Stimulated activated effector memory CD8-positive, alpha-beta T cell treated with anti-CD3 and anti-CD28 coated beads, Interleukin-12 subunit alpha, Interleukin-12 subunit beta, amount 100 ng/mL, for 72 hours (primary cell): ENCODE measurements around the gene SHLD1.
"Not testable (repeated sequence)": the region's sequence is repeated elsewhere in the genome, so short reads cannot be mapped to it uniquely, and the experiment has no call there.

ENCODE experiments used
- ATAC-seq: fragments of 150-1000 bp; cut with Tn5 transposase; 2 replicates; pipeline ENCODE4 v1.10.0; 2021
- DNase-seq, 2 donors: peaks; one replicate each; pipeline ENCODE4 v3.0.0; 2021 to 2022; ENCODE audit warnings: low spot score in 2 of 2
- H3K27ac Mint-ChIP-seq: one replicate; pipeline ENCODE4 v1.8.0; 2022; ENCODE audit warnings: mild to moderate bottlenecking, mixed read lengths
- H3K36me3 Mint-ChIP-seq: one replicate; pipeline ENCODE4 v1.8.0; 2022; ENCODE audit warnings: mild to moderate bottlenecking, mixed read lengths
- H3K4me1 Mint-ChIP-seq: one replicate; pipeline ENCODE4 v1.8.0; 2022; ENCODE audit warnings: mixed read lengths
- H3K4me3 Mint-ChIP-seq: one replicate; pipeline ENCODE4 v1.8.0; 2022; ENCODE audit warnings: mild to moderate bottlenecking, mixed read lengths
- H3K9me3 Mint-ChIP-seq: one replicate; pipeline ENCODE4 v1.8.0; 2022; ENCODE audit warnings: mixed read lengths

Gene SHLD1

DNA sequence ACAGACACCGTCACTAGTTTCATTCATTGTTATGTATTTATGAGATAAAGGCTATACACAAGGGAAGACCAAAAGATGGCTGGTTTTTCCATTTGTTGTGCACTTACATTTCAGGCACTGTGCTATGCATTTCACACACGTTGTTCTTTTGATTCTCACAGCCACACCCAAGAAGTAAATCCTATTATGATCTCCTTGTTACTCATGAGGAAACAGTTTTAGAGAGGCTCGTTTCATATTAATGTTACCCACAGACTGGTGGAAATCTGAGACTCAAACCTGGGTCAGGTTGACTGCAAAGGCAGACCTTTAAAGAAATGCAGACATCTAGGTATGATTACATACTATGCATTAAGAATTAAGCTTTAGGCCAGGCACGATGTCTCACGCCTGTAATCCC, 34.9 kb downstream of the SHLD1 start:
- ATAC-seq (no peak), DNase-seq (no peak)
- Mint-ChIP-seq H3K9me3 (no peaks in the 10 kb centered on the region), H3K4me1 (peaks cover 12% of the 10 kb centered on the region), H3K27ac (no peak overlapping the region), H3K4me3 (no peak overlapping the region), H3K36me3 (peaks cover 4% of the 10 kb centered on the region)

DNA sequence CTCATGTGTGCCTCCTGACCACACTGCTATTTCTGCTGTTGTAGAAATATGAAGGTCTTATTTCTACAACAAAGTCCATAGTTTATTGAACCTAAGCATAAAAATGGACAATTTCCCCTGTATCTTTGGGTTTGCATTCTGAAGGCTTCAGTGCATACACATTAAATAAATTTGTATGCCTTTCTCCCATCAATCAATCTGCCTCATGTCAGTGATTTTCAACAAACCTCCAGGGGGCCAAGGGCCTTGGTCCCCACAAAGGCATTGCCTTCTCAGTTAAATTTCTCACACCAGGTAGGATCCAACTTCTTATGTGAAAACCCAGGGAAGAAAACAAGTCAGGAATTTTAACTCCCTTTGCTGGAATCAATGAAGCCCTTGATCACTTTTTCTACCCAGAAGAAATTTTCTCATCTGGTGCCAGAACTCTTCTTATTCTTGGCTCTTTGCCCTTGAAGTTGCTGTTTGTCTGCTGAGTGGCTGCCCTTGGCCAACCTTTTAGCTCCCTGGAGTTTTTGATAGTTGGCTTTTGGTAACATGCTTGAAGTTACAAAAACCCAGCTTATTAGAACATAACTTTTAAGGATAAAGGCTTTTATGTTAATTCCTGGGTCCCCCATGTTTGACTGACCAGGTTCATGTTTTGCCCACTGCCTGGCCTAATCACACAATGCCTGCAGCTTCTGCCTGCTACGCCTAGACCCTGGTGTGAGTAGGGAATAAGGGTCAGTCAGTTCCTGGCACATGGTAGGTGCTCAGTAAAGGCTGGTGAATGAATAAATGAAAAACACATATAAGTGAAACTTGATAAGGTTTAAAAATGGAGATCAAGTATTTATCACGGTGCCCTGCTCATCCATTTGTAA, 37.0 kb downstream of the SHLD1 start:
- no peak overlapping the region for H3K4me3 Mint-ChIP-seq
- H3K36me3 Mint-ChIP-seq: no peaks in the 10 kb centered on the region
- ATAC-seq (no peak), DNase-seq (no peak)
- H3K9me3 Mint-ChIP-seq: no peaks in the 10 kb centered on the region
- peaks cover under 1% of the 10 kb centered on the region for H3K4me1 Mint-ChIP-seq
- peak overlapping the region; percentile 7 for H3K27ac Mint-ChIP-seq

DNA sequence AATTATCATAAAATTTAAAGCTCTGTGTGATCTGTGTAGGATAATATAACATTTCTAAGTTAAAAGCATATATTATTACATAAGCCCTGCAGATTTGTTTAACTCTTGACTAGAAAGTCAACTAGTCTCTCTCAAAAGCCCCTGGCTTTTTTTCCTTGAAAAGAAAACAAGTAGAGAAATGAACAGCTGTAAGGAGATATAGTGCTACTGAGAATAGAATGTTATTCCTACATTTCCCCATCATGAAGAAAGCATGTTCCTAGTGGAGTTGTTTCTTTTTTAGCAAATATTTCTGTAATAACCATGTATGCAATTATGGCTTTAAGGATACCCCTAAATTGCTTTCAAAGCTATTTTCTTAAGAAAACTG, 37.6 kb downstream of the SHLD1 start:
- ATAC-seq (no peak), DNase-seq (no peak)
- no peak overlapping the region for H3K27ac Mint-ChIP-seq
- no peaks in the 10 kb centered on the region for H3K4me1 Mint-ChIP-seq
- H3K4me3 Mint-ChIP-seq: no peak overlapping the region
- no peaks in the 10 kb centered on the region for H3K9me3 Mint-ChIP-seq
- no peaks in the 10 kb centered on the region for H3K36me3 Mint-ChIP-seq

DNA sequence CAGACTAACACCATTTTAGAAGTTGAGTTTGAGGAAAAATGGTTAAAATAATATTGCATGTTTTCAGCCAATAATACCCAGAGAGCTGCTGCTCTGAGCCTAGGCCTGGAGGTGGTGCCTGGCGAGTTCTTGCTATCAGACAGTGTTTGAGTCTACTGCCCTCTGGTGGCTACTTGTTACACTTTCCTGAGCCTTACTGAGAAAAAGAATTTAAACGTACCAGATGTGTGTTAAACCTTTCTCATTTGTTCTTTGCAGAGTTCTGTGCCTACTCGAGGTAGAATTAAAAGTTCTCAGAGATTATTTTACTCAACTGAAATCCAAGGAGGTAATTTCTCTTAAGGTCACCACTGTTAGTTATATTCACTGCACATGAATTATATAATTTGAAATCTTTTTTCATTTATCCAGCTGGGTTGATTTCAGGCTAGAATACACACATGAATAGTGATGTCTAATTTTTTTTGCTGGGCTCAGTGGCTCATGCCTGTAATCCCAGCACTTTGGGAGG, 38.2 kb downstream of the SHLD1 start:
- peak; percentile 51 to 75 for DNase-seq
- H3K4me1 Mint-ChIP-seq: no peaks in the 10 kb centered on the region
- ATAC-seq: peak; percentile 93
- H3K36me3 Mint-ChIP-seq: no peaks in the 10 kb centered on the region
- H3K4me3 Mint-ChIP-seq: no peak overlapping the region
- H3K9me3 Mint-ChIP-seq: no peaks in the 10 kb centered on the region
- no peak overlapping the region for H3K27ac Mint-ChIP-seq

DNA sequence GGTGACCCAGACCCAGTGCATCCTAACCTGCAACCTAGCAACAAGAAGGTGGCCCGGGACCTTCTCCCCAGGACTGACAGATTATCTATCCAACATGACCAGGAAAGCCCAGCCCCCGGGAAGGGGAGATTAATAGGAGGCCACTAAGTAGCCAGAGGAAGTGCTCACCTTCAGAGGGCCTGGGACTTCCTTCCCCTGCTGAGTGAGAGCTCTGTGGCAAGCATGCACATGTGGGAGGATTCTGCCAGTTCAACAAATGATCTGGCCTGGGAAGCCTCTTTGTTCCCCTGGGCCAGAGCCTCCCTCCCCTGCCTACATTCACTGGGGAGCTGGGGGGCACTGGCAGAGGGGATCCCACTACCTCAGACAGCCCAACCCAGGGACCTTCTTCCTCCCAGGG, 39.6 kb downstream of the SHLD1 start:
- Mint-ChIP-seq H3K36me3 (peaks cover 7% of the 10 kb centered on the region), H3K4me3 (no peak overlapping the region), H3K4me1 (no peaks in the 10 kb centered on the region), H3K9me3 (no peaks in the 10 kb centered on the region), H3K27ac (no peak overlapping the region)
- ATAC-seq (no peak), DNase-seq (no peak)

DNA sequence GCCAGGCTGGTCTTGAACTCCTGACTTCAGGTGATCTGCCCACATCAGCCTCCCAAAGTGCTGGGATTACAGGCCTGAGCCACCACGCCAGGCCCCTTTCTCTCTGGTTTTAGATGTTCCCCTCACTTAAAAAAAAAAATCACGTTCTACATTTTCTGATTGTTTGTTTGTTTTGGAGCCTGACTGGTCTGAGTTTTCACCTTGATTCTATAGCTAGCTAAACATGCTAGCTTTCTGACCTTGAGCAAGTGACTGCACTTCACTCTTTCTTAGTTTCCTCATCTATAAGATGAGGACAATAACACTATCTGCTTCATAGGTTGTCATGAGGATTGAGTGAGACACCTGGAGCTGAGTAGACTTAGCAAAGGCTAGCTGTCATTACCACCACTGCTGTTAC, 43.7 kb downstream of the SHLD1 start:
- no peak overlapping the region for H3K27ac Mint-ChIP-seq
- H3K4me3 Mint-ChIP-seq: no peak overlapping the region
- no peak for ATAC-seq
- peaks cover 7% of the 10 kb centered on the region for H3K36me3 Mint-ChIP-seq
- no peak for DNase-seq
- H3K9me3 Mint-ChIP-seq: no peaks in the 10 kb centered on the region
- no peaks in the 10 kb centered on the region for H3K4me1 Mint-ChIP-seq

DNA sequence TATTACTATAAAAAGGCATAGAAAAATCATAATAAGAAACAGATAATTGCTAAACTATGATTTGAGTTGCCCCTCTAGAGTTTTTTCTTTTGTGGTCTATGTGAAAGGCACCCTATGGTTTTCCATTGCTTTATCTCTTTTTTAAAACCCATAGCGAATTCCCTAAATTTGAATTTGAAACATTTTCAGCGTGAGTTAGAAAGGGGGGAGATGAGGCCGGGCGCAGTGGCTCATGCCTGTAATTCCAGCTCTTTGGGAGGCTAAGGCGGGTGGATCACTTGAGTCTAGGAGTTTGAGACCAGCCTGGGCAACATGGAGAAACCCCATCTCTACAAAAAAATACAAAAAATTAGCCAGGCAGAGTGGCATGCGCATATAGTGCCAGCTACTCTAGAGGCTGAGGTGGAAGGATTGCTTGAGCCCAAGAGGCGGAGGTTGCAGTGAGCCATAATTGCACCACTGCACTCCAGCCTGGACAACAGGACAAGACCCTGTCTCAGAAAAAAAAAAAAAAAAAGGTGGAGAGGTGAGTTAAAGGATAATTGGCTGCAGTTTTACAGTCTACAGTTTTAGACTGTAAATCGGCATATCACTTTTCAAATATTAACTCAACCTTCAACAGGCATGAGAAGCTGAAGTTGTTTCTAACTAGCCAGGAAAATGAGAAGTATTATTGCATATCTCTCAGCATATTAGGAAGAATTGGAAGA, 46.3 kb downstream of the SHLD1 start:
- DNase-seq: no peak
- Mint-ChIP-seq H3K4me3 (no peak overlapping the region), H3K27ac (no peak overlapping the region), H3K9me3 (no peaks in the 10 kb centered on the region), H3K36me3 (peaks cover 7% of the 10 kb centered on the region), H3K4me1 (no peaks in the 10 kb centered on the region)
- ATAC-seq: no peak

DNA sequence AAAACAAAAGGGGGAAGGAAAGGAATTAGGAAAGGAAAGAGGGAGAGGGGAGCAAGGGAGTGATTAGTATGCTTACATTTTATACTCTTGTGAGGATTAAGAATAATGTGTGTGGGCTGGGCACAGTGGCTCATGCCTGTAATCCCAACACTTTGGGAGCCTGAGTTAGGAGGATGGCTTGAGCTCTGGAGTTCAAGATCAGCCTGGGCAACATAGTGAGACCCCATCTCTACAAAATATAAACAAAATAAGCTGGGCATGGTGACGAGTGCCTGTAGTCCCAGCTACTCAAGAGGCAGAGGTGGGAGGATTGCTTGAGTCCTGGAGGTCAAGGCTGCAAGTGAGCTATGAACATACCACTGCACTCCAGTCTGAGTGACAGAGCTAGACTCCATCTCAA, 47.0 kb downstream of the SHLD1 start:
- ATAC-seq (no peak), DNase-seq (no peak)
- H3K9me3 Mint-ChIP-seq: no peaks in the 10 kb centered on the region
- H3K4me1 Mint-ChIP-seq: no peaks in the 10 kb centered on the region
- no peak overlapping the region for H3K4me3 Mint-ChIP-seq
- H3K27ac Mint-ChIP-seq: no peak overlapping the region
- H3K36me3 Mint-ChIP-seq: peaks cover 7% of the 10 kb centered on the region

DNA sequence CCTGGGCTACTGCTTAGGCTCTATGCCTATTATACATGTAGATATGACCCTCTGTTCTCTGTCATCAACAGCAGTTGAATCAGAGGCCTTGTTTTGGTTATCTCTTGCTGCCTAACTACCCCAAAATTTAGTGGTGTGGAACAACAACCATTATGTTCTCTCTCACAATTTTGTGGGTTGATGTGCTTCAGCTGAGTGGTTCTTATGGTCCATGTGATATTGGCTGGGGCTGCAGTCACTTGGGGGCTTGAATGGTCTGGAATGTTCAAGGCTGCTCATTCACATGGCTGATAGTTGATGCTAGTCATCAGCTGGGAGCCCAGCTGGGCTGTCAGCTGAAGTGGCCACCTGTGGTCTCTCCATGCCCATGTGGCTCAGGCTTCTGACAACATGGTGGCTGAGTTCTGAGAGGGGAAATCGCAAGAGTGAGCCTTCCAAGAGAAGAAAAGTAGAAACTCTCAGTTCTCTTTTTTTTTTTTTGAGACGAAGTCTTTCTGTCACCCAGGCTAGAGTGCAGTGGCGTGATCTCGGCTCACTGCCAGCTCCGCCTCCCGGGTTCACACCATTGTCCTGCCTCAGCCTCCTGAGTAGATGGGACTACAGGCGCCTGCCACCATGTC, 47.8 kb downstream of the SHLD1 start:
- Mint-ChIP-seq H3K27ac (no peak overlapping the region), H3K9me3 (no peaks in the 10 kb centered on the region), H3K36me3 (peaks cover 7% of the 10 kb centered on the region), H3K4me1 (no peaks in the 10 kb centered on the region), H3K4me3 (no peak overlapping the region)
- DNase-seq (no peak), ATAC-seq (no peak)

DNA sequence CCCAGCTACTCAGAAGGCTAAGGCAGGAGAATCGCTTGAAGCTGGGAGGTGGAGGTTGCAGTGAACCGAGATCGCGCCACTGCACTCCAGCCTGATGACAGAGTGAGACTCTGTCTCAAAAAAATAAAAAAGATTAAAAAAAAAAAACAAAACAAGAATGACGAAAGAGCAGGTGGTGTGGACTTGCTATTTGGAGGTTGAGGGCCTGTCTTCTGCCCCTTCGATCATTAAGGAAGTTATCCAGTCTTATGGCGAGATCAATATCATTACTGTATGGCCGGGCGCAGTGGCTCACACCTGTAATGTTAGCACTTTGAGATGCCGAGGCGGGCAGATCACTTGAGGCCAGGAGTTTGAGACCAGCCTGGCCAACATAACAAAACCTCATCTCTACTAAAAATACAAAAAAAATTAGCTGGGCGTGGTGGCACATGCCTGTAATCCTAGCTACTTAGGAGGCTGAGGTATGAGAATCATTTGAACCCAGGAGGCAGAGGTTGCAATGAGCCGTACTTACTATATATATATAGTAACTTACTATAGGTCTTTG, 53.6 kb downstream of the SHLD1 start:
- not testable (repeated sequence) for ATAC-seq

DNA sequence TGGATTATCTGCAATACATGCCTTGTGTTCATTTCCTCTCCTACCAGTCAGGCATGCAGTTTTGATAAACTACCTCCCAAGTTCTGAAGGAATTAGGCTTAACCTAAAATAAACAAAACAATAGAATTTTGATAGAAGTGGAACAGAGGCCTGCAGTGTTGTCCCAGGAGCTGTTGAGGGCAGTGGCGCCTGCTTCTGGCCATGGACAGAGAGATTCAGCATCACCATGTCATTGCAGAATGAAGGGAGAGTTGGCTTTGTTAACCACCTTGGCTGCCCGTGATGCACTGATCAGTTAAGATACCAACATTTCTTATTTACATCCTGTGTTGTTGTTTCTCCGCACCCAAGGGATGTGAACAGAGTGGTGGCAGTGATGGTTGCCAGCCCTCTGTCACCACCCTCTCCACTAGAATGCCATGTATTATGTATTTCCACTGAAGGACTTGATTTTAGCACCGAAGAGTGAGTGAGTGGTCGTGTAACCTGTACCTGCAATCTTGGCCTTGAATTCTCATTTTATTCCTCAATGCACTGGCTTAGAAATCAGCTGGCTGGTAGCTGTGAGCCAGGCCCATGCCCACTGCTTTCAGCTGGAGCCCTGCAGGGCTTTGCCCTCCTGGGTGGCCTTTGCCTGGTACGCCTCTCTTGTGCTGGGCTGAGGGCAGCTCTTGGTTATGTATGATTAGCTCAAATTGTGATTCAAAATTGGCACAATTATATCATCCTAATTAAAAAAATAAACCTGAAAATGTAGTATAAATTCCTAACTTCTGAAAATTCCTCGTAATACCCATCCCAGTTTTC, 56.5 kb downstream of the SHLD1 start:
- no peak for ATAC-seq
- H3K4me3 Mint-ChIP-seq: no peak overlapping the region
- H3K9me3 Mint-ChIP-seq: no peaks in the 10 kb centered on the region

More for the DNA sequence above, 53.6 kb downstream of the SHLD1 start:
- not testable (repeated sequence) for H3K4me1 Mint-ChIP-seq, DNase-seq, H3K36me3 Mint-ChIP-seq, H3K9me3 Mint-ChIP-seq, H3K4me3 Mint-ChIP-seq
- H3K27ac Mint-ChIP-seq: peak overlapping the region; percentile 34

DNA sequence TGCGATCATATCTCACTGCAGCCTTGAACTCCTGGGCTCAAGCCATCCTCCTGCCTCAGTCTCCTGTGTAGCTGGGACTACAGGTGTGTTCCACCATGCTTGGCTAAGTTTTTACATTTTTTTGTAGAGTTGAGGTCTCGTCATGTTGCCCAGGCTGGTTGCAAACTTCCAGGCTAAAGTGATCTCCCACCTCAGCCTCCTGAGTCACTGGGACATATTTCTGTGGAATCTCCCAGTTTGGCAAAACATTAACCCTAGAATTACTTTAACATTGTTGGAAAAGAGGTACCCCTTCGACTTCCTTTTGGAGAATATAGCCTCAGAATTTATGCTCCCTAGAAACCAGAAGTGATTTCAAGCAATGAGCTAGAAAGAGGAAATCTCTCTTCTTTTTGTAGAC, 57.2 kb downstream of the SHLD1 start:
- no peak for ATAC-seq
- Mint-ChIP-seq H3K9me3 (no peaks in the 10 kb centered on the region), H3K27ac (peak overlapping the region; percentile 12), H3K36me3 (peaks cover 8% of the 10 kb centered on the region), H3K4me3 (no peak overlapping the region), H3K4me1 (peaks cover 4% of the 10 kb centered on the region)
- no peak for DNase-seq

More for the DNA sequence above, 56.5 kb downstream of the SHLD1 start:
- DNase-seq: no peak
- peaks cover 8% of the 10 kb centered on the region for H3K36me3 Mint-ChIP-seq
- H3K27ac Mint-ChIP-seq: peak overlapping the region; percentile 12
- peaks cover 4% of the 10 kb centered on the region for H3K4me1 Mint-ChIP-seq

DNA sequence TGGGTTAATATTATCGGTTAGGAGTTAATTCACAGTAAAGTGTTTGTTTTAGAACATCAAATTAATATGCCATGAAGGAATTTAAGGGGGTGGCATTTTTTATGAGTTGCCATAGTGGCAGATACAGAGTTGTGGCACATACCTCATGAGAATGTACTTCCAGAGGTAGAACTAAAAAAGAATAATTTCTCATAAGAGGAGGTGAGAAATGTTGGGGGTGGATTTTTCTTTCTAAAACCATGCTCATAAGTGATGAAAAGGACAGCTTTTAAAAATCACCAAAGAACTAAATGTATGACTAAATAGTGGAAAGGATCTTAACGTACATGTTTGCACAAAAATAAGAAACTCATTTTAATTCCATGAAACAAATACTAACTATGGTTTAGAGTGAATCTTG, 58.7 kb downstream of the SHLD1 start:
- Mint-ChIP-seq H3K27ac (peak overlapping the region; percentile 18), H3K4me1 (peaks cover 4% of the 10 kb centered on the region), H3K4me3 (no peak overlapping the region), H3K9me3 (no peaks in the 10 kb centered on the region), H3K36me3 (peaks cover 8% of the 10 kb centered on the region)
- DNase-seq (no peak), ATAC-seq (no peak)

DNA sequence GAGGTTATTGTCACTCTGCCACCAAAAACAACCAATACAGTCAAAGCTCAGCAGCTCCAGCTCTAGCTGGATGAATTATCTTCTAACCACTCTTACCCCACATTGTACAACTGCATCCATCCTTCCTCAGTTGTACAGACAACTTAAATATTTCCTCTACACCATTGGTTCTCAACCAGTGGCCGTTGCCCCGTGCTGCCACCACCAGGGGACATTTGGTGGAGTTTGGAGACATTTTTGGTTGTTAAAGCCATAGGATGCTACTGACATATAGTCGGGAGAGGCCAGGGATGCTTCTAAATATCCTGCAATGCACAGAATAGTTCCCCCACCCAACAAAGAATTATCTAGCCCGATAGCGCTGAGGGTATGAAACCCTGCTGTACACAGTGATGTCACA, 59.3 kb downstream of the SHLD1 start:
- no peak overlapping the region for H3K4me3 Mint-ChIP-seq
- peaks cover 4% of the 10 kb centered on the region for H3K4me1 Mint-ChIP-seq
- no peak for ATAC-seq
- H3K36me3 Mint-ChIP-seq: peaks cover 8% of the 10 kb centered on the region
- H3K27ac Mint-ChIP-seq: peak overlapping the region; percentile 18
- H3K9me3 Mint-ChIP-seq: no peaks in the 10 kb centered on the region
- no peak for DNase-seq
